Panc1 (cell line): ENCODE measurements around the gene CCM2. TPM values are rescaled to one million over a fixed set of nuclear protein-coding genes. Genes with fewer than 3 reads are reported as not detected.
A peak's percentile ranks its signal among the peaks of the same experiment; 100 is the strongest.

ENCODE experiments used
- ATAC-seq: fragments of 200-7000 bp; cut with Tn5 transposase; 2 replicates; pipeline ENCODE4 v1.9.1; 2020; ENCODE audit warnings: mild to moderate bottlenecking, moderate library complexity
- BruUV-seq: library from RNA; stranded (reverse); fragments of 400-500 nt; replicated peaks from 2 replicates; lab custom pipeline; 2021; lab: Mats Ljungman, UMichigan
- CTCF ChIA-PET: fragments of 300-600 bp; sonication (Branson Sonifier 250); formaldehyde crosslinking; loops from one replicate; lab custom pipeline; 2022; ENCODE audit warnings: antibody characterized with exemption; lab: Charles Lee
- POLR2A ChIA-PET: fragments of 300-600 bp; sonication (Branson Sonifier 250); formaldehyde crosslinking; loops from one replicate; lab custom pipeline; 2022; ENCODE audit warnings: antibody characterized with exemption; lab: Charles Lee
- DNase-seq: peaks from one replicate; pipeline ENCODE4 v3.0.0-alpha.2; 2010; ENCODE audit warnings: low read depth, low spot score
- H3K27ac ChIP-seq: 2 replicates; pipeline ENCODE4 v1.5.1; 2011; ENCODE audit warnings: mild to moderate bottlenecking, low read length, inconsistent platforms
- H3K27me3 ChIP-seq: fragments of 200-500 bp; sonication (Bioruptor generic); 2 replicates; pipeline ENCODE4 v1.6.0; 2014; ENCODE audit warnings: low read length, inconsistent platforms; ENCODE audit not compliant: control insufficient read depth, insufficient read depth
- H3K36me3 ChIP-seq: fragments of 200-500 bp; sonication (Bioruptor generic); 2 replicates; pipeline ENCODE4 v1.5.1; 2014; ENCODE audit warnings: inconsistent platforms, mild to moderate bottlenecking, low read length, moderate library complexity; ENCODE audit not compliant: control insufficient read depth, insufficient read depth
- H3K4me1 ChIP-seq: 2 replicates; pipeline ENCODE4 v1.5.1; 2011; ENCODE audit warnings: inconsistent platforms, mild to moderate bottlenecking, low read length, moderate library complexity; ENCODE audit not compliant: control insufficient read depth, insufficient read depth
- H3K4me3 ChIP-seq, 2 experiments: 2 replicates each; pipeline ENCODE4 v1.5.1; 2011 to 2012; ENCODE audit warnings: low read depth in 2 of 2, low read length in 2 of 2, mild to moderate bottlenecking in 2 of 2, inconsistent platforms in 1 of 2, moderate library complexity in 1 of 2
- H3K9me3 ChIP-seq: fragments of 200-500 bp; sonication (Bioruptor generic); 2 replicates; pipeline ENCODE4 v1.5.1; 2014; ENCODE audit warnings: low read depth, mild to moderate bottlenecking, inconsistent platforms, low read length, moderate library complexity; ENCODE audit not compliant: control insufficient read depth, insufficient read depth
- POLR2AphosphoS5 ChIP-seq: IDR thresholded peaks from 2 replicates; pipeline ENCODE4 v1.6.1; 2012; ENCODE audit warnings: mild to moderate bottlenecking, low read depth, low read length, moderate library complexity
- TCF7L2 ChIP-seq: IDR thresholded peaks from 2 replicates; pipeline ENCODE4 v1.6.1; 2011; ENCODE audit warnings: mild to moderate bottlenecking, low read depth, low read length, inconsistent platforms
- in situ Hi-C: cut with HindIII; loops from 2 replicates; pipeline ENCODE4 v1.10.0; 2016; ENCODE audit warnings: low sequenced_read_pairs, low pct_unique_long_range_greater_than_20kb
- intact Hi-C: fragments of 100-400 bp; cut with micrococcal nuclease; formaldehyde crosslinking; loops from one replicate; pipeline ENCODE4 v1.10.0; 2022; ENCODE audit not compliant: unreplicated experiment
- total RNA-seq: library from RNA; stranded (reverse); gene quantifications from one replicate; pipeline ENCODE4 v1.2.1, GENCODE V29; 2021; ENCODE audit not compliant: unreplicated experiment
- TF ChIP-seq, protein P1 (sequence below): fragments of 450-650 bp; IDR thresholded peaks from 2 replicates; pipeline ENCODE4 v1.5.1; 2017; ENCODE audit warnings: mild to moderate bottlenecking

The CCM2 gene
- total RNA-seq, 1 experiment from 2014 or later: 97.1 TPM

DNA sequence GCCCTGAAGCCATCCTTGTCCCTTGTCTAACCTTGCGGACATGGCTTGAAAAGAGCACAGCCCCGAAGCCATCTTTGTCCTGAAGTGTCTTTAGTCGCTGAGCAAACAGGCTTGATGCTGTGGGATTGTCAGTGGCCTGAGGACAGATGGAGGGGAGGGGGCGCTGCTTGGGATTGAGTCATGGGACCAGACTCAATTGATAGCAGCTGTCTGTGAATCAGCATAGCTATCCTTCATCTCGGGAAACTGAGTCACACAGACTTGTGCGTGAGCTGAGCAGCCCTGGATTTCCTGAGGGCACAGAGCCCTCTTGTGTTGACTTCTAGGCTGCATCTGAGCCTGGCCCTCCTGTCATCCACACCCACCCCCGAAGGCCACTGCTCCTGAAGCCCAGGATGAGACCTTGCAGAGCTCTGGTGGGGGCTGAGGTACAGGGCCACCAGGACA lies 35.6 kb upstream of the CCM2 start:
- peak; percentile 59; the same call in 1 of the 2 replicates for ATAC-seq
- H3K27ac ChIP-seq: no peak overlapping the region
- no peaks in the 10 kb centered on the region for H3K9me3 ChIP-seq
- ChIA-PET CTCF (interaction anchor here (1.3 kb wide), 1 partner anchor 107 kb away, joined by 6 read pairs; no protein-coding TSS in a partner anchor), POLR2A (interaction anchor here (0.5 to 0.7 kb wide), 2 partner anchors 15 to 78 kb away, joined by 3 to 5 read pairs; no protein-coding TSS in a partner anchor)
- intact Hi-C loops: loop anchor here (5.0 kb wide), 1 partner anchor 107 kb away; no protein-coding TSS in a partner anchor
- no TSS peak for BruUV-seq
- DNase-seq: no peak
- TF ChIP-seq POLR2AphosphoS5: no peak
- TF ChIP-seq, protein P1, sequence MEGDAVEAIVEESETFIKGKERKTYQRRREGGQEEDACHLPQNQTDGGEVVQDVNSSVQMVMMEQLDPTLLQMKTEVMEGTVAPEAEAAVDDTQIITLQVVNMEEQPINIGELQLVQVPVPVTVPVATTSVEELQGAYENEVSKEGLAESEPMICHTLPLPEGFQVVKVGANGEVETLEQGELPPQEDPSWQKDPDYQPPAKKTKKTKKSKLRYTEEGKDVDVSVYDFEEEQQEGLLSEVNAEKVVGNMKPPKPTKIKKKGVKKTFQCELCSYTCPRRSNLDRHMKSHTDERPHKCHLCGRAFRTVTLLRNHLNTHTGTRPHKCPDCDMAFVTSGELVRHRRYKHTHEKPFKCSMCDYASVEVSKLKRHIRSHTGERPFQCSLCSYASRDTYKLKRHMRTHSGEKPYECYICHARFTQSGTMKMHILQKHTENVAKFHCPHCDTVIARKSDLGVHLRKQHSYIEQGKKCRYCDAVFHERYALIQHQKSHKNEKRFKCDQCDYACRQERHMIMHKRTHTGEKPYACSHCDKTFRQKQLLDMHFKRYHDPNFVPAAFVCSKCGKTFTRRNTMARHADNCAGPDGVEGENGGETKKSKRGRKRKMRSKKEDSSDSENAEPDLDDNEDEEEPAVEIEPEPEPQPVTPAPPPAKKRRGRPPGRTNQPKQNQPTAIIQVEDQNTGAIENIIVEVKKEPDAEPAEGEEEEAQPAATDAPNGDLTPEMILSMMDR: peak; percentile 84
- no peak overlapping the region for H3K4me3 ChIP-seq
- peaks cover 3% of the 10 kb centered on the region; the same call in 1 of the 2 replicates for H3K4me1 ChIP-seq
- H3K36me3 ChIP-seq: no peaks in the 10 kb centered on the region
- in situ Hi-C loops: no loop called here
- no peaks in the 10 kb centered on the region for H3K27me3 ChIP-seq

GRCh38 chr7:44964831-44965440 lies 35.1 kb upstream of the CCM2 start:
- Histone ChIP-seq H3K27me3 (no peaks in the 10 kb centered on the region), H3K27ac (no peak overlapping the region), H3K4me1 (peaks cover 3% of the 10 kb centered on the region; the same call in 1 of the 2 replicates), H3K4me3 (no peak overlapping the region), H3K9me3 (no peaks in the 10 kb centered on the region), H3K36me3 (no peaks in the 10 kb centered on the region)
- ChIA-PET CTCF (interaction anchor here (0.5 to 1.3 kb wide), 2 partner anchors 108 to 266 kb away, joined by 6 to 10 read pairs; no protein-coding TSS in a partner anchor), POLR2A (interaction anchor here (0.5 kb wide), 1 partner anchor 78 kb away, joined by 5 read pairs; no protein-coding TSS in a partner anchor)
- DNase-seq (no peak), ATAC-seq (no peak; the same call in 1 of the 2 replicates)
- BruUV-seq: no TSS peak
- TF ChIP-seq TCF7L2 (no peak), POLR2AphosphoS5 (no peak)
- TF ChIP-seq, protein P1: peak; percentile 43
- in situ Hi-C loops: no loop called here
- intact Hi-C loops: loop anchor here (5.0 kb wide), 1 partner anchor 108 kb away; no protein-coding TSS in a partner anchor

- in situ Hi-C loops: no loop called here
- intact Hi-C loops: no loop called here
- ChIA-PET CTCF (interaction anchor here (0.5 to 0.6 kb wide), 3 partner anchors 34 to 266 kb away, joined by 5 to 10 read pairs (median 7); no protein-coding TSS in a partner anchor), POLR2A (no interaction called here)
- no peaks in the 10 kb centered on the region for H3K27me3 ChIP-seq
- DNase-seq (no peak), ATAC-seq (no peak)
- H3K36me3 ChIP-seq: no peaks in the 10 kb centered on the region
- H3K4me3 ChIP-seq: no peak overlapping the region
- H3K27ac ChIP-seq: no peak overlapping the region
- H3K9me3 ChIP-seq: no peaks in the 10 kb centered on the region
- H3K4me1 ChIP-seq: peaks cover 3% of the 10 kb centered on the region; the same call in 1 of the 2 replicates
- TF ChIP-seq, protein P1: no peak
- TF ChIP-seq TCF7L2: no peak
- BruUV-seq: no TSS peak
These were observed 34.5 kb upstream of the CCM2 start for GRCh38 chr7:44965441-44965903.
